RPMI8226 (cell line): Measurements from ENCODE around the gene RBM43.
"Not testable (repeated sequence)": the region's sequence is repeated elsewhere in the genome, so short reads cannot be mapped to it uniquely, and the experiment has no call there.

Source experiments
- DNase-seq: peaks from one replicate; pipeline ENCODE4 v3.0.0-alpha.2; 2015

The RBM43 gene

GRCh38 chr2:151267537-151267936, 5.9 kb upstream of the RBM43 start:
- DNase-seq: no peak

- no peak for DNase-seq
Measured at GRCh38 chr2:151265991-151266390, 4.3 kb upstream of the RBM43 start.

GRCh38 chr2:151264157-151264825, 2.6 kb upstream of the RBM43 start:
- DNase-seq: no peak

DNA sequence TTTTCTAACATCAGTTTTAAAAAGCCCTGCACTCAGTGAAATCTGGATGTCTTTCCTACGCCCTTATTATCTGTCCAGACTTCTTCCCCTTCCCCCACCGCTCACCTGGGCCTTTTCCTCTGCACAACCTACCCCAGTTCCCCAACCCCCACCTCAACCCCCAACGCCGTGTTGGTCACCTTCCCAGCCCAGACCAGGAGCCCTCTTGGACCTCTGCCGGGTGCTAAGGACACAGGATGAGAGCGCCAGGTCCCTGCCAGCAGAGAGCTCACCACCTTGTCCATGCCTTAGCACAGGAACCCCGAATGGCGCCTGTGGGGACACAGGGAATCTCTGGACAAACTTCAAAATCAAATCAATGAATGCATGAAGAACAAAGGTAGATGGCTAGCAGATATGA, 966 bp upstream of the RBM43 start:
- no peak for DNase-seq

GRCh38 chr2:151261977-151262291, 271 bp upstream of the RBM43 start:
- DNase-seq: no peak

DNA sequence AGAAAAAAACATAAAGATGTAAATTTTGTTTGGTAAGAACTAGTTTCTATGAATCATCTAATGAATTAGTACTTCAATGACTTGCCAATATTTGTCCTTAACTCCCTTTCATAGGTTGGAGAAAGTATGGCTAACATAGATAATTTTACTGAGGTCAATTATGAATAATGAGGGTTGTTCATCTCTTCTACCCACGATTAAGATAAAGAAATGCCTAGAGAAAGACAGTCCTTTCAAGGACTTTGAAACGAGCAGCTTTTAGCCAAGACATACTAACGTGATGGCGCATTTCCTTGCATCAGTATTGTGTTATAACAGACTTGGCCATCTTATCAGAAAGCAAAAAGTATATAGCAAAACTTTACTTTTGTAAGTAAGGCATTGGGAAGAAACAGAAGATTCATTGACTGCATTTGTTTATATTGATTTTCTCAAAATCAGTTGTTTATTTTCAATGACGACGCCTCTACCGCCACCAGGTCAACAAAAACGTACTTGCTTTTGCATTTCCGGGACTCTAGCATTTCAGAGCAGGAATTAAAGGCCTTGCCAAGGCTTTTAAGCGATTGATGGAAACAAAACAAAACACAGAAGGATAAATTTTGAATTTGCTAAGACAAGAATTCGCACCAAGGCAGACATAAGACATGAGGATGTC, 961 bp downstream of the RBM43 start:
- peak; percentile 15 for DNase-seq

DNA sequence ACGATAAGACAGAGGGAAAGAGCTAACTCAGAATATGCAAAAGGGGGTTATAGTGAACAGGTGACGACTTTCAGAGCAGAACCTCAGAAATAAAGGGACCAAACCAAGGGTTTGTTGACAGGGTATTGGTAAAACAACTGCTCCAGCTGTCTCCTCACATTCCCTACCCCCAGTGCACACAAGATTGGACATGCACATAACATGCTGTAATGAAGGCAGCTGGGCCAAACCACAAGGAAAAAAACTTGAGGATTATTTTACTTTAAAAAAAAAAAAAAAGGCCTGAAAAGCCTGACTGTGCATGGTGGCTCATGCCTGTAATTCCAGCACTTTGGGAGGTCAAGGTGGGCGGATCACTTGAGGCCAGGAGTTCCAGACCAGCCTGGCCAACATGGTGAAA, 3.5 kb downstream of the RBM43 start:
- DNase-seq: no peak

DNA sequence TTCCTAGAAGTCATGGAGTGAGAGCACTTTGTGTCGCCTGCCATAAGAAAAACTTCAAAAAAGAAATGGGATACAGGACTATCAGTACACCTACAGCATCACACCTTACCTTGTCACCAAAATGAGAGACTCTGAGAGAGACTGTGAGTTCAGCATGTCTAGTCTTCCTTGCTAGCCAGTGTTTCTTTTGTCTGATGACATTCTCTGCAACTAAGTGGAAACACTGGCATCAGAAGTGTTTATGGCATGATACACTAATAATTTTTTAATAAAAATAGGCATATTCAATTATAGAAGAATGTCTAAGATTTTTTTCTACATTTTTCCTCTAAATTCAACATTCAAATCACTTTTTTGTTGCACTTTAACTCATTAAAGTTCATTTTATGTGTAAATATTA, 9.0 kb downstream of the RBM43 start:
- no peak for DNase-seq

GRCh38 chr2:151251012-151251411, 10.7 kb downstream of the RBM43 start:
- DNase-seq: no peak

DNA sequence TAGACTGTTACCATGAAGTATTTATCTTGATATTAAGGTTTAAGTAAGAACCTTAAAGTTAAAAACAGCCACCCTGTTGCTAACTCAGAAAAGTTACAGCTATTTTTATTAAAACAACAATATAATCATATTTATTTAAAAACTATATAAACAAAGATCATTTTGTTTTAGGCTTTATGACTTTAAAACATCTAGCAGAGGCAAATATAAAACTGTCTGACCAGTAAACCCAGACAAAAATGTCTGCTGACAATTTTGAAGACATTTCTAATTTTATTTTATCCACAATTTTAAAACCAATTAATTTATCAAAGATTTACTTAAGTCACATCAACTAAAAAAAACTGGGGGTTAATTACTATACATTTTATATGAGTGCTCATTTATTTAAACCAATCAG, 14.2 kb downstream of the RBM43 start:
- no peak for DNase-seq

DNA sequence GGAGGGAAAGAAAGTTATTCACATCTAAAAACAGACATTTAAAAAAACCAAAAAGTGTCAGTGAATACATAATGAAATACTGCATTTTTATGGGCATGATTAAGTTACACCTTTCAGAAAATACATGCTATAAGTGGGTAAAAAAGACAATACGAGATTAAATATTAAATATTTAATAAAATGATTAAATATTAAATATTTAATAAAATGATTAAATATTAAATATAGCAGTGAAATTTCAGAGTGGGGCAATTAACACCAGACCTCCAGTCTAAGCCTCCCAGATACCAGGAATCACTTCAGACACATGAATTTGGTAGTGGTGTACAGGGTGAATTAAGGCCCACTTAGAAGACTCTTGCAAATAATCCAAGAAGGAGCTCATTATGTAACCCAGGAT, 15.5 kb downstream of the RBM43 start:
- DNase-seq: no peak

DNA sequence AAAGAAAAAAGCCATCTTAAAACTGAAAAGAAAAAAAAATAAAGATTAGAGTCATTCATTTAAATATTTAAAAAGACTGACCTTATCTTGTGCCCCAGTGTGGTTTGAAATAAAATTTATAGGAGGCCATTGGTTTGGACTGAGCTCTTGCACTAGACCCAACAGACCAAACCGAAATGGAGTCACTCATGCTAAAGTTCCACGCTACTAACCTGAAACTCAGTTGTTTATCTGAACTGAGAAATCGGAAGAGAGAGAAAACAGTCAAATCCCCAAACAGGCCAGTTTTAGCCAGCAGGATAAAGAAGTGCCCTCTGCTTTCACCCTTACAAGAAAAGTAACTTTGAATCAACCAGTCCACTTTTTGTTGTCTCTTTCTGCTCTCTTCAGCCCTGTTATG, 18.2 kb downstream of the RBM43 start:
- no peak for DNase-seq

- DNase-seq: no peak
Measured at GRCh38 chr2:151241224-151241623, 20.4 kb downstream of the RBM43 start.

DNA sequence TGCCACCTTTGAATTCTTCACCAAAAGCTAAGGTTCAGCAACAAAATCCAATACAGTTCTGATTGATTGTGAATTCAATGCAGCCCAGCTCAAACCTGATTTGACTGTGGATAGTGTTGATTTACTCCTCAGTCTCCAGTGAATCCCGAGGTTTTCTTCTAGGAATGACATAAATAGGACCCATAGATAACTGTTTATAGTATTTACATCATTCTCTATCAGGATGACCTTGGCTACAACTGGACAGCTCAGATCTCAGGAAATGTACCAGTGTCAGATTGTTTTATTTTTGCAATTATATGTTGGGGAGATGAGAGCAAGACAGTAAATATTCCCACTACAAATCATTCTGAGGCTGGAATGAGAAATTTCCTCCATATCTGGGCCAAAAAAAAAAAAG, 21.2 kb downstream of the RBM43 start:
- DNase-seq: no peak

DNA sequence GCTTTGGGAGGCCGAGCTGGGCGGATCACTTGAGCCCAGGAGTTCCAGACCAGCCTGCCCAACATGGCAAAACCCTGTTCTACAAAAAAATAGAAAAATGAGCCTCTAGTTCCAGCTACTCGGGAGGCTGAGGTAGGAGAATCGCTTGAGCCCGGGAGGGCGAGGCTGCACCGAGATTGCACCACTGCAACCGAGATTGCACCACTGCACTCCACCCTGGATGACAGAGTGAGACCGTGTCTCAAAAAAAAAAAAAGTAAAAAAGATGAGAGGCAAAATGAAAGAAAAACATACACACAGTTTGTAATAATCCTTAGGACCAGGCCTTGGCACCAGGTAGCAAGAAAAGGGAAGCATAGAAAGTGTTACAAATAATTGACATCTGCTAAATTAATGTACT, 22.0 kb downstream of the RBM43 start:
- DNase-seq: no peak

DNA sequence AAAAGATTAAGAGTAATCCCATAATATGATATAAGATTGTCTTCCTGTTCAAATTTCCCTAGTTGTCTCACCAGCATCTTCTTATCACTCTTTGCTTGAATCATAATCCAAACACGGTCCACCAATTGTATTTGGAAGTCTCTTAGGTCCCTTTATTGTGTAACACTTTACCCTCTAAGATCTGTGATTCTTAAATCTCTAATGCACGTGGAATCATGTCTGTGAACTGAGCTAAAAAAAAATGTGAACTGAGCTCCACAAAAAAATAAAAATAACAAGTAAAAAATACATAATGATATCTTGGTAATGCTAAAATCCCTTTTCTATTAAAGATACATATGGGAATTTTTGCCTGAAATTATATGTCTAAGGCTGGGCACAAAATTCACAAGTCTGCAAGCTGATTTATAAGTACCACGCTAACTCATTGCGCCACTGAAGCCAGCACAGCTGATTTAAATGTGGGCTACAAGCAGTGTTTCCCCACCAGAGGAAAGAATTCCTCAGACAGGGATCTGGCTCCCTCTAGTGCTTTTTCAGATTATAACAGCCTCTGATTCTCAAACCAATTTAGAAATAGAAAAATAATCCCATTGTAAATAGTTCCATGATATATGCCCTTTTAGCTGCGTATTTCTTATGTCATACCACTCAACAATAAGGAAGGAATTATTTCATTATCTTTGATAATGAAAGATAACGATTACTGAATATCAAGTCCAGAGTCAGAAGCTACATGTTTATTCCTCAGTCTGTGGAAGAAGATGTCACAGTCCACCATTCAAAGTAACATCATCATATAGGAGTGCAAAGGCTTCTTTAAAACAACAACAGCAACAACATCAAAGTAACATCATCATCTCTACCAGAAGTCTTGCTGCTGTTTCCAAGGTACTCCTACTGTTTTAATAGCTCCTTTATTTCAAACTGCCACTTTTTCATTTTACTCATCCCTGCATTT, 22.9 kb downstream of the RBM43 start:
- DNase-seq: peak; percentile 49

GRCh38 chr2:151237422-151238025, 24.1 kb downstream of the RBM43 start:
- DNase-seq: no peak

- not testable (repeated sequence) for DNase-seq
Measured at GRCh38 chr2:151233760-151234159, 27.9 kb downstream of the RBM43 start.

- not testable (repeated sequence) for DNase-seq
Measured at GRCh38 chr2:151233288-151233687, 28.4 kb downstream of the RBM43 start.

GRCh38 chr2:151230627-151231140, 31.0 kb downstream of the RBM43 start:
- no peak for DNase-seq

GRCh38 chr2:151228847-151229512, 32.7 kb downstream of the RBM43 start:
- DNase-seq: no peak

- DNase-seq: no peak
Measured at GRCh38 chr2:151217343-151217742, 44.3 kb downstream of the RBM43 start.

GRCh38 chr2:151207100-151207499, 54.6 kb downstream of the RBM43 start:
- no peak for DNase-seq
